Keratinocyte (primary cell): ENCODE results near the gene CLK3. TPM values are rescaled to one million over a fixed set of nuclear protein-coding genes. Genes with fewer than 3 reads are reported as not detected.

ENCODE experiments used
- DNase-seq: peaks from one replicate; pipeline ENCODE4 v3.0.0-alpha.2; 2011; ENCODE audit warnings: low read depth, missing footprints, low spot score
- FAIRE-seq: peaks from 2 replicates; lab custom pipeline; 2011; peaks lifted over from hg19 to GRCh38; lab: Jason Lieb, UNC
- H2AFZ ChIP-seq: 2 replicates; pipeline ENCODE4 v1.6.0; 2012; ENCODE audit warnings: low read length, control low read depth, inconsistent platforms; ENCODE audit not compliant: control insufficient read depth
- H3K27ac ChIP-seq: 2 replicates; pipeline ENCODE4 v1.5.1; 2011; ENCODE audit warnings: low read length; ENCODE audit not compliant: control insufficient read depth, insufficient read depth
- H3K27me3 ChIP-seq: 3 replicates; pipeline ENCODE4 v1.6.0; 2011; ENCODE audit warnings: low read length; ENCODE audit not compliant: control insufficient read depth, insufficient read depth; ENCODE audit errors: extremely low read depth
- H3K36me3 ChIP-seq, 2 experiments: 2 replicates in 1 of 2; 3 replicates in 1 of 2; pipeline ENCODE4 v1.5.1; 2011; ENCODE audit warnings: low read length in 2 of 2, mild to moderate bottlenecking in 1 of 2; ENCODE audit not compliant: control insufficient read depth in 2 of 2, insufficient read depth in 2 of 2; ENCODE audit errors: extremely low read depth in 1 of 2
- H3K4me1 ChIP-seq: 3 replicates; pipeline ENCODE4 v1.5.1; 2011; ENCODE audit warnings: low read length; ENCODE audit not compliant: control insufficient read depth, insufficient read depth; ENCODE audit errors: extremely low read depth
- H3K4me2 ChIP-seq: 3 replicates; pipeline ENCODE4 v1.6.0; 2011; ENCODE audit warnings: low read depth, low read length; ENCODE audit not compliant: control insufficient read depth, insufficient read depth; ENCODE audit errors: extremely low read depth
- H3K4me3 ChIP-seq, 3 experiments: fragments of 200-600 bp in 1 of 3; sonication (generic) in 1 of 3; 2 replicates in 2 of 3; 3 replicates in 1 of 3; pipeline ENCODE4 v1.5.1; 2011 to 2016; ENCODE audit warnings: low read length in 3 of 3, mild to moderate bottlenecking in 3 of 3, control low read depth in 2 of 3, inconsistent platforms in 1 of 3, low read depth in 1 of 3, mixed read lengths in 1 of 3, mixed run types in 1 of 3, moderate library complexity in 1 of 3; ENCODE audit not compliant: control insufficient read depth in 2 of 3, insufficient read depth in 2 of 3; ENCODE audit errors: extremely low read depth in 1 of 3
- H3K79me2 ChIP-seq: 2 replicates; pipeline ENCODE4 v1.6.0; 2012; ENCODE audit warnings: low read length; ENCODE audit not compliant: control insufficient read depth, insufficient read depth
- H3K9ac ChIP-seq: 3 replicates; pipeline ENCODE4 v1.6.0; 2011; ENCODE audit warnings: low read length; ENCODE audit not compliant: control insufficient read depth, insufficient read depth; ENCODE audit errors: extremely low read depth
- H3K9me1 ChIP-seq: 3 replicates; pipeline ENCODE4 v1.6.0; 2011; ENCODE audit warnings: low read length; ENCODE audit not compliant: control insufficient read depth, insufficient read depth; ENCODE audit errors: extremely low read depth
- H3K9me3 ChIP-seq: 2 replicates; pipeline ENCODE4 v1.5.1; 2012; ENCODE audit warnings: low read depth, low read length; ENCODE audit not compliant: control insufficient read depth
- H4K20me1 ChIP-seq: 3 replicates; pipeline ENCODE4 v1.6.0; 2011; ENCODE audit warnings: low read length; ENCODE audit not compliant: control insufficient read depth, insufficient read depth; ENCODE audit errors: extremely low read depth
- EZH2 ChIP-seq: IDR thresholded peaks from one replicate; pipeline ENCODE4 v1.6.1; 2012; ENCODE audit warnings: inconsistent platforms, mild to moderate bottlenecking, low read length, moderate library complexity
- dilution Hi-C: fragments of 300-500 bp; cut with MboI; formaldehyde crosslinking; loops from one replicate; pipeline ENCODE4 v1.7.0; 2020; ENCODE audit warnings: low sequenced_read_pairs; ENCODE audit not compliant: extremely low pct_ligation_motif_present
- polyA plus RNA-seq, 5 experiments: library from polyadenylated mRNA; depleted of rRNA in 3 of 5; stranded (reverse) in 3 of 5; stranded (forward) in 1 of 5; unstranded in 1 of 5; fragments of >200 nt; gene quantifications; 1 replicate in 1 of 5; 2 replicates in 3 of 5; 3 replicates in 1 of 5; pipeline versions ENCODE4 v1.2.1 to v1.2.3, GENCODE V29; 2011 to 2012; ENCODE audit warnings: missing spikeins in 2 of 5, low read depth in 1 of 5, low replicate concordance in 1 of 5
- TF ChIP-seq, protein P1 (sequence below), 3 experiments: IDR thresholded peaks in 1 of 3; conservative IDR thresholded peaks in 1 of 3; optimal IDR thresholded peaks in 1 of 3; 2 replicates in 2 of 3; 3 replicates in 1 of 3; pipeline versions ENCODE3 to v1.5.1; 2011; ENCODE audit warnings: low read length in 3 of 3, mild to moderate bottlenecking in 3 of 3, moderate library complexity in 2 of 3, control low read depth in 1 of 3, inconsistent platforms in 1 of 3; ENCODE audit not compliant: insufficient read depth in 2 of 3; ENCODE audit errors: extremely low read depth in 1 of 3

The CLK3 gene
- polyA plus RNA-seq, 1 donor (not counting 4 experiments of a cell fraction or from before 2014, with no cell fraction given) = 61.2 TPM

GRCh38 chr15:74604983-74605794, 10.4 kb upstream of the CLK3 start:
- FAIRE-seq = no peak
- Histone ChIP-seq H3K36me3 (peaks cover 0 to 1% of the 10 kb centered on the region in 2 experiments), H4K20me1 (no peaks in the 10 kb centered on the region), H3K4me2 (no peak overlapping the region), H3K9ac (no peak overlapping the region), H3K27ac (no peak overlapping the region), H3K9me3 (no peaks in the 10 kb centered on the region), H3K4me3 (no peak overlapping the region), H3K27me3 (peaks cover 11% of the 10 kb centered on the region), H3K79me2 (no peaks in the 10 kb centered on the region), H2AFZ (no peak overlapping the region), H3K9me1 (no peaks in the 10 kb centered on the region), H3K4me1 (no peaks in the 10 kb centered on the region)
- TF ChIP-seq EZH2 = no peak
- TF ChIP-seq, protein P1, sequence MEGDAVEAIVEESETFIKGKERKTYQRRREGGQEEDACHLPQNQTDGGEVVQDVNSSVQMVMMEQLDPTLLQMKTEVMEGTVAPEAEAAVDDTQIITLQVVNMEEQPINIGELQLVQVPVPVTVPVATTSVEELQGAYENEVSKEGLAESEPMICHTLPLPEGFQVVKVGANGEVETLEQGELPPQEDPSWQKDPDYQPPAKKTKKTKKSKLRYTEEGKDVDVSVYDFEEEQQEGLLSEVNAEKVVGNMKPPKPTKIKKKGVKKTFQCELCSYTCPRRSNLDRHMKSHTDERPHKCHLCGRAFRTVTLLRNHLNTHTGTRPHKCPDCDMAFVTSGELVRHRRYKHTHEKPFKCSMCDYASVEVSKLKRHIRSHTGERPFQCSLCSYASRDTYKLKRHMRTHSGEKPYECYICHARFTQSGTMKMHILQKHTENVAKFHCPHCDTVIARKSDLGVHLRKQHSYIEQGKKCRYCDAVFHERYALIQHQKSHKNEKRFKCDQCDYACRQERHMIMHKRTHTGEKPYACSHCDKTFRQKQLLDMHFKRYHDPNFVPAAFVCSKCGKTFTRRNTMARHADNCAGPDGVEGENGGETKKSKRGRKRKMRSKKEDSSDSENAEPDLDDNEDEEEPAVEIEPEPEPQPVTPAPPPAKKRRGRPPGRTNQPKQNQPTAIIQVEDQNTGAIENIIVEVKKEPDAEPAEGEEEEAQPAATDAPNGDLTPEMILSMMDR (optimal IDR thresholded peaks at IDR 0.05 in 1 of 3, IDR thresholded peaks at IDR 0.05 in 1 of 3, conservative IDR thresholded peaks at IDR 0.05 in 1 of 3; ENCODE audit: extremely low read depth in 1 of 3, insufficient read depth in 2 of 3, low read length in 3 of 3) = no peak
- dilution Hi-C loops = no loop called here
- DNase-seq = no peak

GRCh38 chr15:74605795-74606150, 9.9 kb upstream of the CLK3 start:
- H3K79me2 ChIP-seq = no peaks in the 10 kb centered on the region
- no peak overlapping the region for H3K27ac ChIP-seq
- H3K4me2 ChIP-seq = no peak overlapping the region
- peaks cover under 1% of the 10 kb centered on the region for H3K4me1 ChIP-seq
- dilution Hi-C loops = no loop called here
- no peak overlapping the region for H3K4me3 ChIP-seq
- no peak for FAIRE-seq
- peaks cover 11% of the 10 kb centered on the region for H3K27me3 ChIP-seq
- H3K9me3 ChIP-seq = no peaks in the 10 kb centered on the region
- peaks cover 0 to 1% of the 10 kb centered on the region in 2 experiments for H3K36me3 ChIP-seq
- H3K9me1 ChIP-seq = no peaks in the 10 kb centered on the region
- no peaks in the 10 kb centered on the region for H4K20me1 ChIP-seq
- DNase-seq = no peak
- H2AFZ ChIP-seq = no peak overlapping the region
- TF ChIP-seq, protein P1 (optimal IDR thresholded peaks at IDR 0.05 in 1 of 3, IDR thresholded peaks at IDR 0.05 in 1 of 3, conservative IDR thresholded peaks at IDR 0.05 in 1 of 3; ENCODE audit: extremely low read depth in 1 of 3, insufficient read depth in 2 of 3, low read length in 3 of 3) = no peak
- TF ChIP-seq EZH2 = no peak
- H3K9ac ChIP-seq = no peak overlapping the region
